Upper lobe of left lung (tissue), 4 donors: ENCODE results near the gene ATP11A.

Source experiments
- POLR2AphosphoS5 ChIP-seq, 2 donors: sonication (generic); formaldehyde crosslinking; IDR thresholded peaks; one replicate each; pipeline ENCODE4 v1.5.1; 2017; ENCODE audit warnings: antibody characterized with exemption in 2 of 2
- TF ChIP-seq, protein P1 (sequence below), 6 experiments: fragments of 450-650 bp in 4 of 6; fragments of 200-600 bp in 2 of 6; sonication (generic) in 2 of 6; IDR thresholded peaks; one replicate each; pipeline ENCODE4 v1.5.1; 2016 to 2019; ENCODE audit warnings: antibody characterized with exemption in 6 of 6

DNA sequence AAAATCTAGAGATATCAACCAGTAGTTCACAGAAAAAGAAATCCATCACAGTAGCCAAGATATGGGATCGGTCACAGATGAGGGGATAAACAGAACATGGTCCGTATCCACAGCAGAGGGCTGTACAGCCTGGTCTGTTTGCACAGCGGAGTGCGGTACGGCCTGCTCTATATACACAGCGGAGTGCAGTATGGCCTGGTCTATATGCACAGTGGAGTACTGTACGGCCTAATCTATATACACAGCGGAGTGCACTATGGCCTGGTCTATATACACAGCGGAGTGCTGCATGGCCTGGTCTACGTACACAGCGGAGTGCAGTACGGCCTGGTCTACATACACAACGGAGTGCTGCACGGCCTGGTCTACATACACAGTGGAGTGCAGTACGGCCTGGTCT, 236.2 kb downstream of the ATP11A start:
- TF ChIP-seq, protein P1, sequence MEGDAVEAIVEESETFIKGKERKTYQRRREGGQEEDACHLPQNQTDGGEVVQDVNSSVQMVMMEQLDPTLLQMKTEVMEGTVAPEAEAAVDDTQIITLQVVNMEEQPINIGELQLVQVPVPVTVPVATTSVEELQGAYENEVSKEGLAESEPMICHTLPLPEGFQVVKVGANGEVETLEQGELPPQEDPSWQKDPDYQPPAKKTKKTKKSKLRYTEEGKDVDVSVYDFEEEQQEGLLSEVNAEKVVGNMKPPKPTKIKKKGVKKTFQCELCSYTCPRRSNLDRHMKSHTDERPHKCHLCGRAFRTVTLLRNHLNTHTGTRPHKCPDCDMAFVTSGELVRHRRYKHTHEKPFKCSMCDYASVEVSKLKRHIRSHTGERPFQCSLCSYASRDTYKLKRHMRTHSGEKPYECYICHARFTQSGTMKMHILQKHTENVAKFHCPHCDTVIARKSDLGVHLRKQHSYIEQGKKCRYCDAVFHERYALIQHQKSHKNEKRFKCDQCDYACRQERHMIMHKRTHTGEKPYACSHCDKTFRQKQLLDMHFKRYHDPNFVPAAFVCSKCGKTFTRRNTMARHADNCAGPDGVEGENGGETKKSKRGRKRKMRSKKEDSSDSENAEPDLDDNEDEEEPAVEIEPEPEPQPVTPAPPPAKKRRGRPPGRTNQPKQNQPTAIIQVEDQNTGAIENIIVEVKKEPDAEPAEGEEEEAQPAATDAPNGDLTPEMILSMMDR (IDR thresholded peaks at IDR 0.05) = no peak
- TF ChIP-seq POLR2AphosphoS5 (IDR thresholded peaks at IDR 0.05) = no peak
